Activated naive CD4-positive, alpha-beta T cell (primary cell): ENCODE results near the gene SFXN3.

Experiments used
- DNase-seq, 4 experiments: peaks; one replicate each; lab custom pipeline; 2025; lab: John Stamatoyannopoulos, UW

The SFXN3 gene

GRCh38 chr10:101056365-101057151, 25.5 kb downstream of the SFXN3 start:
- DNase-seq: no peak

- peak; percentile 78 to 89 (median 86) for DNase-seq
Observed at GRCh38 chr10:101060036-101060950, 29.3 kb downstream of the SFXN3 start.

DNA sequence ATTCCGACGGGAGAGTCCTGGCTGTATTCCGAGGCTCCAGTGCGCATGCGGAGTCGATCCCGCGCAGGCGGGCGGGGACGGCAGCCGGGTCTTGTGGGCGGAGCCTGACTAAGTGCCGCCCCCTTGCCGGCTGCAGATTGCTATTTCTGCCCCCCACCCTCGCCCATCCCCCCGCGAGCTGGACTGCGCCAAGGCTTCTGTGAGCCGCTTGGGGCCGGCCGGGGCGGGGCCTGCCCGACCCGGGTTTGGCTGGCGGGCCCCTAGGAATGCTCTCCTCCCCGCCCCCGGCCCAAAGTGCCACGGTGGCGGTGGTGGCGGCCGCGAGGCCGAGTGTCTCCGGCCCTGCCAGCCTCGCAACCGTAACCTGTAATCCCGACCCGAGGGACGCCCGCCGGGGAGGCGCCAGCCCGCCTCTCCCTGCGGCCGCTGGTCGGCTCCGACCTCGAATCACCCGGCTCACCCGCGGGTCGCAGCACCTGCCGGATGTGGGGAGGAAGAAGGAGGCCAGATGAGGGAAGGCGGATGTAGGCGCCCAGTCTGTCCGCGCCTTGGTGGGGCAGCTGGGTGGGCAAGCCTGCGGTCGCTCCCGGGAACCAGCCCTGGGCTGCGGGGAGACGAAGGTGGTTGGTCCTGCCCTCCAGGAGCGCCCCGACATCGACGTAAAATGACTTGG, 30.1 kb downstream of the SFXN3 start:
- peak in 2 of 4 experiments; percentile 81 to 86 for DNase-seq

DNA sequence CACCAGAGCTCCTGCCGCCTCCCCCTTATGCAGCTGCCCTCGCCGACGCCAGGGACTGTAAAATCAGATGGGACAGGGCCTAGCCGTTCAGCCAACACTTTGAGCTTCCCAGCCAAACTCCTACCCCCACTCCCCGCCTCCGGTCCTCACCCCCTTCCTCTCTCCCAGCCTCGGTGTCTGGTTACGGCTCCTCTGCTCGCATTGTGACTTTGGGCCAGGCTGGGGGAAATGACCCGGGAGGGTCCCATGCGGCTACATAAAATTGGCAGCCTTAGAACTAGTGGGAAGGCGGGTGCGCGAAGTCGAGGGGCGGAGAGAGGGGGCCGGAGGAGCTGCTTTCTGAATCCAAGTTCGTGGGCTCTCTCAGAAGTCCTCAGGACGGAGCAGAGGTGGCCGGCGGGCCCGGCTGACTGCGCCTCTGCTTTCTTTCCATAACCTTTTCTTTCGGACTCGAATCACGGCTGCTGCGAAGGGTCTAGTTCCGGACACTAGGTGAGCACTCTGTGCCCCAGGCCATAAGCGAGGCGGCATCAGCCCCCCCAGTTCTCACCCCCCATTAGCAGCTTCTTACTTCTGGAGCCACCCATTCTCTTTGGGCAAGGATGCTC, 30.7 kb downstream of the SFXN3 start, which contains the start of gene KAZALD1:
Gene KAZALD1, plus strand, starts transcription at position 366 of the 608 bp plus-strand sequence. CDS start 604 bp downstream, outside the sequence.
- DNase-seq: no peak

DNA sequence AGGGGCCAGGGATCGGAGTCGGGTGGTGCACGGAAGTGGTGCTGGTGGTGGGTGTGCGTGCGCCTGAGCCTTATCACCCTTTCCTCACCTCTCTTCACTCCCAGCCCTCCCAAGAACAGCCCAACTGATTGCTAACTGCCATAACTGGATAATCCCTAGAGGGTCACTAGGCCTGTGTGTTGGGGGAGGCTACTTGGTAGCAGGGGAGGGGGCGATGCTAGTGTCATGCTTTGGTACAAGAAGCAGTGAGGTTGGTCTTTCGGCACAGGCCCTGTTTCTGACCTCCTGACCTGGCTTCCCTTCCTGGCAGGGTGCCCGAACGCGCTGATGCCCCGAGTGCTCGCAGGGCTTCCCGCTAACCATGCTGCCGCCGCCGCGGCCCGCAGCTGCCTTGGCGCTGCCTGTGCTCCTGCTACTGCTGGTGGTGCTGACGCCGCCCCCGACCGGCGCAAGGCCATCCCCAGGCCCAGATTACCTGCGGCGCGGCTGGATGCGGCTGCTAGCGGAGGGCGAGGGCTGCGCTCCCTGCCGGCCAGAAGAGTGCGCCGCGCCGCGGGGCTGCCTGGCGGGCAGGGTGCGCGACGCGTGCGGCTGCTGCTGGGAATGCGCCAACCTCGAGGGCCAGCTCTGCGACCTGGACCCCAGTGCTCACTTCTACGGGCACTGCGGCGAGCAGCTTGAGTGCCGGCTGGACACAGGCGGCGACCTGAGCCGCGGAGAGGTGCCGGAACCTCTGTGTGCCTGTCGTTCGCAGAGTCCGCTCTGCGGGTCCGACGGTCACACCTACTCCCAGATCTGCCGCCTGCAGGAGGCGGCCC, 31.4 kb downstream of the SFXN3 start:
- DNase-seq: peak in 1 of 4 experiments; percentile 51

DNA sequence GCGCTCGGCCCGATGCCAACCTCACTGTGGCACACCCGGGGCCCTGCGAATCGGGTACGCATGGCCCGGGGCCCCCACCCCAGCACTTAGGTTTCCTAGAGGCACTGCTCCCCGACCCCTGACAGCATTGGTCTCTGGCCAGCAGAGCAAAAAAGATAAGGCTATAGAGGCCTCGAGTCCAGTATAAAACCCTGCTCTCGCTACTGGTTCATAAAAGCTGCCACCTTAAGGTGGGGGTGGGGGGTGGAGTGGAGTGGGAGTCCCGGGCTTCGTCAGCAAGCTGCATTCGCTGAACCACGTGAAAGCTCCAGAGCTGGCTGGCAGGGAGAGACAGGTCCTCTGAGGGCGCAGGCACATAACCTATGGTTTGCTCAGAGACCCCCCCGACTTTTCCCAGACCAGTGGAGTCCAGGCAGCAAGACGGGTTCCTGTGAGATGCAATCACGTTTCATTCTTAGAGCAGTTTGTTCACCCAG, 32.1 kb downstream of the SFXN3 start:
- DNase-seq: no peak

- no peak for DNase-seq
Observed at GRCh38 chr10:101063548-101064414, 32.7 kb downstream of the SFXN3 start.

DNA sequence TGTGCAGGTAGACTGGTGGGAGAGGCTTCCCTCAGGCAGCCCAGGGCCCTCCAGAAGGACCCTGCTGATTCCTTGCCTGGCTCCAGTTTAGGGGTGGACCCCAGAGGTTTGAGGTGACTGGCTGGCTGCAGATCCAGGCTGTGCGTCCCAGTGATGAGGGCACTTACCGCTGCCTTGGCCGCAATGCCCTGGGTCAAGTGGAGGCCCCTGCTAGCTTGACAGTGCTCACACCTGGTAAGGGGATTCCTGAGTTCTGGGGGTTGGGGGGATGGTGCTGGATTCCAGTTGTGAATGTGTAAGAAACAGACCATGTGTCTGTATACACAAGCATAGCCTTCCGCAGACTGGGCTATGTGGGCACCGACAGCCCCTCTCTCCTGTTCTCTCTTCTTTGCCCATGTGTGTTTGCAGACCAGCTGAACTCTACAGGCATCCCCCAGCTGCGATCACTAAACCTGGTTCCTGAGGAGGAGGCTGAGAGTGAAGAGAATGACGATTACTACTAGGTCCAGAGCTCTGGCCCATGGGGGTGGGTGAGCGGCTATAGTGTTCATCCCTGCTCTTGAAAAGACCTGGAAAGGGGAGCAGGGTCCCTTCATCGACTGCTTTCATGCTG, 33.5 kb downstream of the SFXN3 start:
- DNase-seq: no peak

DNA sequence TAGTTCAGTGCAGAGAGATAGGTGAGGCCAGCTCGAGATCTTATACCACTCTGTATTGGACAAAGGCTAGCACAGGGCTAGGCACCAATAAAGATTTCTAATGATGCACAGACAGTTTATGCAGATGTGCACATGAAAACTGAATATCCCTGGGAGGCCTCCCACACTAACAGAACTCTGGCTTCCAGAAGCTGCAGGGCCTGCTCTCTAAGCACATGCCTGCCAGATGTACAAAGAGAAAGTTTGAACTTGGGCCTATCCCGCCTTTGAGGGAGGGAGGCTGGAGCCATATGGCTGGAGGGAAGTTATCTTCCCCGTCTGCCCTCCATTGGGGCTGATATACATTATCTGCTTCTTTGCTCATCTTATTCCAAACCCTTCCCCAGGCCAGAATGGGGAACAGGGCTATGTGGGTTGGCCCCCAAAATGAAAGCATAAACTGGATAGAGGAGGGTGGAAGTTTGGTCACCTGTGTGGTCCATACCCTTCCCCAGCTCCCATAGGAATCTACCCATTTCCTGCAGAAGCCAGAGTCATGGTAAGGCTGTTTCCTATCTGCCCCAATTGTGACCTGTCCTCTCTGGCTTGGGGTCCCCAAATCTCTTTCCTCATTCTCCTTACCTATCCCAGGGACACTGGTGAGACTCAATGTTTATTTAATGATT, 34.6 kb downstream of the SFXN3 start:
- no peak for DNase-seq

- peak in 1 of 4 experiments; percentile 31 for DNase-seq
Observed at GRCh38 chr10:101066146-101066895, 35.3 kb downstream of the SFXN3 start.

- no peak for DNase-seq
Observed at GRCh38 chr10:101066896-101067355, 35.9 kb downstream of the SFXN3 start.

DNA sequence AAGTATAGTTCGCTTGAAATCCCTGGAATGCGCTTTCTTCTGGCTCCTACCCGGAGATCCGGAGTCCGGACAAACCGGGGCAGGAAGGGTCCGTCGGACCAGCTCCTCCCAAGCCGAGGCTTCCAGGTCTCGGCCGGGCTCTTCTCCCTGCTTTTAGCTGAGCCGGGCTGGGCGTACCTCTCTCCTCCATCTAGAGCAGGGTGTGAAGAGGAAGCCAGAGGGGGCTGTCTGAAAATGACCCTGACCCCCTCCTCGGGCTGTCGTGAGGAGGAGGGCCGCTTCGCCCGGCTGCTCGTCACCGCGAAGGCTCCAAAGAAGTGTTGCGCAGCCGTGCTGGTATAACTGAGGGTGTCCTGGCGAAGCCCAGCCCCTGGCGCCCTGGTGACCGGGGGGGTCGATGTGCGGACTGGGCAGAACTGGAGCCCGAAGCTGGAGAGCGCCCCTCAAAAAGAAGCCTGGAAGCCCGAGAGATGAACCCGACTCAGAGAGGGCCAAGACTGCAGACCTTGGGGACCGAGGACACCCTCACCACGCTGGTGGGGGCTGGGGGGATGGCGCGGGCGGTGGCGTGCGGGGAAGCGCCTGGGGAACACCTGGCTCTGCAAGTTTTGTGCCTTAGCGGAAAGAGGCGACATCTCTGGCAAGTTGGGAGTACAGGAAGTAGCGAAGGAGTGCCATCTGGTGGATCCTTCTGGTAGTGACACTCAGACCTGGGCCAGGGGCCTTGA, 36.5 kb downstream of the SFXN3 start:
- DNase-seq: peak; percentile 32 to 53 (median 49)

GRCh38 chr10:101069441-101069840, 38.4 kb downstream of the SFXN3 start:
- no peak for DNase-seq

- no peak for DNase-seq
Observed at GRCh38 chr10:101070098-101070497, 39.1 kb downstream of the SFXN3 start.

GRCh38 chr10:101071267-101071884, 40.3 kb downstream of the SFXN3 start:
- DNase-seq: no peak

DNA sequence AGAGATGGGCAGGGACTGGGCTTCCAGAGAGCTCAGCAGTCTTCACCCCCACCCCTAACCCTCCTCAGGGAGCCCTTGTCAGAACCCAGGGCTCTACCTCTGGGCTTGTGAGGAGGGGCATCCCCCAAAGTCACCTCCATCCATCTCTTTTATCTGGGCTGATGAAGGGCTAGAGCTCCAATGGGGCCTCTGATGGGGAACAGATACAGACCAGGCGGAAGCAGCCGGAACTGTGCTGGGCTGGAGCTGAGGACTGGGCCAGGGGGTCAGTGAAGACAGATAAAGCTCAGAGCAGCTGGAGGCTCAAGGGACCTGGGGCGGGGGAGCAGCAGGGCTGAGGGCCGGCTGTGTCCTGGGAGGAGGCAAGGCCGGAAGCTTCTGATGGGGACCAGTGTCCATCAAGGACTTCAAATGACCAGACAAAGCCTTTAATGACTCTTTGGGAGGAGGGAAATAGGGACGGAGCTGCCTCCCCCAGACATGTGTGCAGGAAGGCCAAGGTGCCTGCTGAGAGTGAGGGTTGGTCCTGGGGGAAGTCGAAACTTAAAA, 40.9 kb downstream of the SFXN3 start:
- no peak for DNase-seq
